Stimulated activated CD8-positive, alpha-beta memory T cell treated with anti-CD3 and anti-CD28 coated beads, Interleukin-15, amount 100 ng/mL, for 1 hour (primary cell): ENCODE measurements around the gene CARD11.
A peak's percentile ranks its signal among the peaks of the same experiment; 100 is the strongest.

Experiments used
- DNase-seq: peaks from one replicate; pipeline ENCODE4 v3.0.0-alpha.2; 2020; ENCODE audit warnings: low read depth

The CARD11 gene

GRCh38 chr7:3043544-3044371, at the start of gene CARD11:
TSS of gene CARD11 (minus strand) at chr7:3043867. CDS start at chr7:2958506, 85,361 bp downstream.
- no peak for DNase-seq

GRCh38 chr7:3092468-3092867, 48.8 kb upstream of the CARD11 start:
- peak; percentile 42 for DNase-seq

- no peak for DNase-seq
These were observed 48.0 kb upstream of the CARD11 start for GRCh38 chr7:3091631-3092030.

GRCh38 chr7:3089493-3089892, 45.8 kb upstream of the CARD11 start:
- no peak for DNase-seq

GRCh38 chr7:3087243-3087755, 43.6 kb upstream of the CARD11 start:
- DNase-seq, result no peak

- no peak for DNase-seq
These were observed 39.7 kb upstream of the CARD11 start for GRCh38 chr7:3083350-3083749.

- no peak for DNase-seq
These were observed 39.2 kb upstream of the CARD11 start for GRCh38 chr7:3082831-3083230.

- DNase-seq, result no peak
These were observed 38.7 kb upstream of the CARD11 start for GRCh38 chr7:3082386-3082785.

GRCh38 chr7:3080106-3080505, 36.4 kb upstream of the CARD11 start:
- DNase-seq, result no peak

- DNase-seq, result no peak
These were observed 34.8 kb upstream of the CARD11 start for GRCh38 chr7:3078514-3078913.

GRCh38 chr7:3076700-3077099, 33.0 kb upstream of the CARD11 start:
- no peak for DNase-seq

GRCh38 chr7:3076163-3076562, 32.5 kb upstream of the CARD11 start:
- no peak for DNase-seq

- no peak for DNase-seq
These were observed 31.8 kb upstream of the CARD11 start for GRCh38 chr7:3075441-3075840.

- DNase-seq, result no peak
These were observed 30.8 kb upstream of the CARD11 start for GRCh38 chr7:3074459-3074821.

GRCh38 chr7:3073763-3074458, 30.2 kb upstream of the CARD11 start:
- DNase-seq, result no peak

- no peak for DNase-seq
These were observed 27.2 kb upstream of the CARD11 start for GRCh38 chr7:3070908-3071307.

GRCh38 chr7:3069771-3070449, 26.2 kb upstream of the CARD11 start:
- DNase-seq, result no peak

- no peak for DNase-seq
These were observed 24.9 kb upstream of the CARD11 start for GRCh38 chr7:3068530-3068929.

- DNase-seq, result no peak
These were observed 24.1 kb upstream of the CARD11 start for GRCh38 chr7:3067606-3068380.

GRCh38 chr7:3067193-3067592, 23.5 kb upstream of the CARD11 start:
- no peak for DNase-seq

GRCh38 chr7:3066506-3066905, 22.8 kb upstream of the CARD11 start:
- no peak for DNase-seq

- peak; percentile 30 for DNase-seq
These were observed 22.1 kb upstream of the CARD11 start for GRCh38 chr7:3065724-3066143.
